HCT116 (cell line): ENCODE data around the gene CDCA4. TPM values are rescaled to one million over a fixed set of nuclear protein-coding genes. Genes with fewer than 3 reads are reported as not detected.

Source experiments
- ATAC-seq: fragments of 200-7000 bp; cut with Tn5 transposase; 2 replicates; pipeline ENCODE4 v1.9.1; 2020; ENCODE audit warnings: mild to moderate bottlenecking, moderate library complexity
- BruUV-seq: library from RNA; stranded (reverse); fragments of 400-500 nt; replicated peaks from 2 replicates; lab custom pipeline; 2021; lab: Mats Ljungman, UMichigan
- CTCF ChIA-PET: fragments of 300-600 bp; sonication (Branson Sonifier 250); formaldehyde crosslinking; loops from one replicate; lab custom pipeline; 2021; ENCODE audit warnings: antibody characterized with exemption; lab: Charles Lee
- POLR2A ChIA-PET: fragments of 300-600, 350-600 bp; sonication (Branson Sonifier 250); formaldehyde crosslinking; loops from one replicate; lab custom pipeline; 2021; ENCODE audit warnings: antibody characterized with exemption; lab: Charles Lee
- RAD21 ChIA-PET, 2 experiments: fragments of 300-600 bp; sonication (Branson Sonifier 250); formaldehyde crosslinking; loops; one replicate each; lab custom pipeline; 2023; ENCODE audit warnings: low total read pairs in 2 of 2; ENCODE audit not compliant: uncharacterized antibody in 2 of 2, unreplicated experiment in 2 of 2, low non-redundant PET in 1 of 2; lab: Charles Lee
- DNase-seq: peaks from one replicate; pipeline ENCODE4 v3.0.0-alpha.2; 2010; ENCODE audit warnings: low read depth, low spot score
- H2AFZ ChIP-seq: fragments of 200-600 bp; shearing (Covaris generic), sonication (generic); 2 replicates; pipeline ENCODE4 v1.6.1; 2017; ENCODE audit warnings: low read depth, mixed run types, mixed read lengths, antibody characterized with exemption, low read length; ENCODE audit not compliant: poor library complexity, severe bottlenecking
- H3K27ac ChIP-seq: 2 replicates; pipeline ENCODE4 v1.5.1; 2012; ENCODE audit warnings: low read depth, low read length
- H3K27me3 ChIP-seq: fragments of 200-600 bp; sonication (generic); 2 replicates; pipeline ENCODE4 v1.6.1; 2016; ENCODE audit warnings: mixed run types, low read length, mixed read lengths; ENCODE audit not compliant: insufficient read depth
- H3K36me3 ChIP-seq, 2 experiments: fragments of 200-500 bp in 1 of 2; fragments of 200-600 bp in 1 of 2; sonication (Bioruptor generic) in 1 of 2; sonication (generic) in 1 of 2; 2 replicates each; pipeline versions ENCODE4 v1.5.1 to v1.6.1; 2014 to 2016; ENCODE audit warnings: low read length in 2 of 2, inconsistent platforms in 1 of 2, mixed read lengths in 1 of 2, mixed run types in 1 of 2; ENCODE audit not compliant: insufficient read depth in 2 of 2, control insufficient read depth in 1 of 2
- H3K4me1 ChIP-seq, 2 experiments: fragments of 200-600 bp in 1 of 2; sonication (generic) in 1 of 2; 2 replicates each; pipeline versions ENCODE4 v1.5.1 to v1.6.1; 2012 to 2017; ENCODE audit warnings: low read length in 2 of 2, inconsistent platforms in 1 of 2, mild to moderate bottlenecking in 1 of 2, mixed read lengths in 1 of 2, mixed run types in 1 of 2, moderate library complexity in 1 of 2; ENCODE audit not compliant: insufficient read depth in 2 of 2, control insufficient read depth in 1 of 2
- H3K4me2 ChIP-seq: fragments of 200-600 bp; sonication (generic); 2 replicates; pipeline ENCODE4 v1.6.1; 2017; ENCODE audit warnings: mixed run types, low read length, mixed read lengths
- H3K4me3 ChIP-seq, 2 experiments: fragments of 200-600 bp in 1 of 2; sonication (generic) in 1 of 2; replicated peaks in 1 of 2; 2 replicates each; pipeline ENCODE4 v1.5.1; 2011 to 2016; ENCODE audit warnings: low read length in 2 of 2, control low read depth in 1 of 2, low read depth in 1 of 2, mild to moderate bottlenecking in 1 of 2, mixed read lengths in 1 of 2, mixed run types in 1 of 2
- H3K79me2 ChIP-seq: fragments of 200-600 bp; sonication (generic); 2 replicates; pipeline ENCODE4 v1.6.1; 2017; ENCODE audit warnings: mild to moderate bottlenecking, mixed run types, low read length, moderate library complexity, mixed read lengths; ENCODE audit not compliant: insufficient read depth
- H3K9ac ChIP-seq: fragments of 200-600 bp; sonication (generic); 2 replicates; pipeline ENCODE4 v1.6.1; 2016; ENCODE audit warnings: low read length, mixed read lengths
- H3K9me2 ChIP-seq: fragments of 200-600 bp; sonication (generic), shearing (Covaris generic); 2 replicates; pipeline ENCODE4 v1.6.1; 2017; ENCODE audit warnings: mixed run types, mild to moderate bottlenecking, moderate library complexity; ENCODE audit not compliant: insufficient read depth
- H3K9me3 ChIP-seq, 2 experiments: fragments of 200-500 bp in 1 of 2; fragments of 200-600 bp in 1 of 2; sonication (Bioruptor generic) in 1 of 2; sonication (generic) in 1 of 2; 2 replicates each; pipeline ENCODE4 v1.6.1; 2014 to 2017; ENCODE audit warnings: low read length in 2 of 2, mixed read lengths in 2 of 2, inconsistent platforms in 1 of 2, low read depth in 1 of 2, mild to moderate bottlenecking in 1 of 2, mixed run types in 1 of 2, moderate library complexity in 1 of 2; ENCODE audit not compliant: control insufficient read depth in 1 of 2, insufficient read depth in 1 of 2
- H4K20me1 ChIP-seq: fragments of 200-600 bp; sonication (generic), shearing (Covaris generic); 2 replicates; pipeline ENCODE4 v1.6.1; 2017; ENCODE audit warnings: mixed run types, mild to moderate bottlenecking, moderate library complexity; ENCODE audit not compliant: insufficient read depth
- ATF3 ChIP-seq: IDR thresholded peaks from 2 replicates; pipeline ENCODE4 v1.6.1; 2012
- ELF1 ChIP-seq: IDR thresholded peaks from 2 replicates; pipeline ENCODE4 v1.6.1; 2012; ENCODE audit warnings: low read depth, borderline replicate concordance
- EZH2phosphoT487 ChIP-seq: fragments of 200-600 bp; IDR thresholded peaks from 2 replicates; pipeline ENCODE4 v1.6.1; 2018; ENCODE audit warnings: antibody characterized with exemption, borderline replicate concordance
- JUND ChIP-seq: IDR thresholded peaks from 2 replicates; pipeline ENCODE4 v1.6.1; 2012
- POLR2A ChIP-seq: IDR thresholded peaks from 2 replicates; pipeline ENCODE4 v1.7.0; 2011; ENCODE audit warnings: borderline replicate concordance; ENCODE audit not compliant: insufficient read depth, insufficient read length; ENCODE audit errors: extremely low read depth
- SIN3A ChIP-seq: IDR thresholded peaks from 2 replicates; pipeline ENCODE4 v1.6.1; 2012; ENCODE audit warnings: low read depth
- SRF ChIP-seq: IDR thresholded peaks from 2 replicates; pipeline ENCODE4 v1.6.1; 2012; ENCODE audit warnings: low read depth
- ZFX ChIP-seq: fragments of 450-650 bp; IDR thresholded peaks from 2 replicates; pipeline ENCODE4 v1.6.1; 2017
- intact Hi-C: fragments of 100-400 bp; cut with micrococcal nuclease; formaldehyde crosslinking; loops from 2 replicates; pipeline ENCODE4 v1.10.0; 2022
- total RNA-seq: library from RNA; stranded (reverse); gene quantifications from one replicate; pipeline ENCODE4 v1.2.1, GENCODE V29; 2021; ENCODE audit not compliant: unreplicated experiment
- TF ChIP-seq, protein P1 (sequence below), 3 experiments: fragments of 200-600 bp in 1 of 3; sonication (generic) in 1 of 3; IDR thresholded peaks in 2 of 3; conservative IDR thresholded peaks in 1 of 3; 2 replicates each; pipeline ENCODE4 v1.5.1; 2012 to 2017; ENCODE audit warnings: low read depth in 2 of 3, low read length in 2 of 3, antibody characterized with exemption in 1 of 3, borderline replicate concordance in 1 of 3, control low read depth in 1 of 3, mild to moderate bottlenecking in 1 of 3, mixed read lengths in 1 of 3, mixed run types in 1 of 3, moderate library complexity in 1 of 3; ENCODE audit not compliant: insufficient read depth in 1 of 3
- TF ChIP-seq, protein P2 (sequence below): IDR thresholded peaks from 2 replicates; pipeline ENCODE4 v1.6.1; 2012; ENCODE audit warnings: low read depth
- TF ChIP-seq, protein P3 (sequence below): IDR thresholded peaks from 2 replicates; pipeline ENCODE4 v1.6.1; 2011; ENCODE audit warnings: mild to moderate bottlenecking, low read length, moderate library complexity; ENCODE audit not compliant: insufficient replicate concordance; ENCODE audit errors: extremely low read depth

The CDCA4 gene
- total RNA-seq, 1 experiment from 2014 or later, result 62.4 TPM

DNA sequence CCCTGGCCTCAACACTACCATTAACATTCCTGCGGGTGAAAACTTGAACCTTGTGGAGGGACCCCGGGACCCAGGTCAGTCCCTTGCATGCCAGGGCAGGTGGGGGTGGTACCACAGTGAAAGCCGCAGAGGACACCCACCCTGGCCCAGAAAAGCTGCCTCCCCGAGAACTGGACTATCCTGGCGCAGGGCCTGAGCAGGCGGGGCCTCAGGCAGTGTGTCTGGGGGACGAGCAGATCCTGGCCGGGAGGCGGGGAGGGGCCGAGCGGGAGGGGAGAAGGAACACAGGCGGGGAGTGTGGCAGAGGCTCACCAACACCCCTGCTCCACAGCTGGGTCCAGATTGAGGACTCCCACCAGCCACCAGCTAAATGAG lies 52.7 kb downstream of the CDCA4 start (continued):
- TF ChIP-seq, protein P1, sequence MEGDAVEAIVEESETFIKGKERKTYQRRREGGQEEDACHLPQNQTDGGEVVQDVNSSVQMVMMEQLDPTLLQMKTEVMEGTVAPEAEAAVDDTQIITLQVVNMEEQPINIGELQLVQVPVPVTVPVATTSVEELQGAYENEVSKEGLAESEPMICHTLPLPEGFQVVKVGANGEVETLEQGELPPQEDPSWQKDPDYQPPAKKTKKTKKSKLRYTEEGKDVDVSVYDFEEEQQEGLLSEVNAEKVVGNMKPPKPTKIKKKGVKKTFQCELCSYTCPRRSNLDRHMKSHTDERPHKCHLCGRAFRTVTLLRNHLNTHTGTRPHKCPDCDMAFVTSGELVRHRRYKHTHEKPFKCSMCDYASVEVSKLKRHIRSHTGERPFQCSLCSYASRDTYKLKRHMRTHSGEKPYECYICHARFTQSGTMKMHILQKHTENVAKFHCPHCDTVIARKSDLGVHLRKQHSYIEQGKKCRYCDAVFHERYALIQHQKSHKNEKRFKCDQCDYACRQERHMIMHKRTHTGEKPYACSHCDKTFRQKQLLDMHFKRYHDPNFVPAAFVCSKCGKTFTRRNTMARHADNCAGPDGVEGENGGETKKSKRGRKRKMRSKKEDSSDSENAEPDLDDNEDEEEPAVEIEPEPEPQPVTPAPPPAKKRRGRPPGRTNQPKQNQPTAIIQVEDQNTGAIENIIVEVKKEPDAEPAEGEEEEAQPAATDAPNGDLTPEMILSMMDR (IDR thresholded peaks at IDR 0.05 in 2 of 3, conservative IDR thresholded peaks at IDR 0.05 in 1 of 3; ENCODE audit: borderline replicate concordance in 1 of 3, insufficient read depth in 1 of 3, low read depth in 2 of 3, low read length in 2 of 3), result no peak
- TF ChIP-seq, protein P2, sequence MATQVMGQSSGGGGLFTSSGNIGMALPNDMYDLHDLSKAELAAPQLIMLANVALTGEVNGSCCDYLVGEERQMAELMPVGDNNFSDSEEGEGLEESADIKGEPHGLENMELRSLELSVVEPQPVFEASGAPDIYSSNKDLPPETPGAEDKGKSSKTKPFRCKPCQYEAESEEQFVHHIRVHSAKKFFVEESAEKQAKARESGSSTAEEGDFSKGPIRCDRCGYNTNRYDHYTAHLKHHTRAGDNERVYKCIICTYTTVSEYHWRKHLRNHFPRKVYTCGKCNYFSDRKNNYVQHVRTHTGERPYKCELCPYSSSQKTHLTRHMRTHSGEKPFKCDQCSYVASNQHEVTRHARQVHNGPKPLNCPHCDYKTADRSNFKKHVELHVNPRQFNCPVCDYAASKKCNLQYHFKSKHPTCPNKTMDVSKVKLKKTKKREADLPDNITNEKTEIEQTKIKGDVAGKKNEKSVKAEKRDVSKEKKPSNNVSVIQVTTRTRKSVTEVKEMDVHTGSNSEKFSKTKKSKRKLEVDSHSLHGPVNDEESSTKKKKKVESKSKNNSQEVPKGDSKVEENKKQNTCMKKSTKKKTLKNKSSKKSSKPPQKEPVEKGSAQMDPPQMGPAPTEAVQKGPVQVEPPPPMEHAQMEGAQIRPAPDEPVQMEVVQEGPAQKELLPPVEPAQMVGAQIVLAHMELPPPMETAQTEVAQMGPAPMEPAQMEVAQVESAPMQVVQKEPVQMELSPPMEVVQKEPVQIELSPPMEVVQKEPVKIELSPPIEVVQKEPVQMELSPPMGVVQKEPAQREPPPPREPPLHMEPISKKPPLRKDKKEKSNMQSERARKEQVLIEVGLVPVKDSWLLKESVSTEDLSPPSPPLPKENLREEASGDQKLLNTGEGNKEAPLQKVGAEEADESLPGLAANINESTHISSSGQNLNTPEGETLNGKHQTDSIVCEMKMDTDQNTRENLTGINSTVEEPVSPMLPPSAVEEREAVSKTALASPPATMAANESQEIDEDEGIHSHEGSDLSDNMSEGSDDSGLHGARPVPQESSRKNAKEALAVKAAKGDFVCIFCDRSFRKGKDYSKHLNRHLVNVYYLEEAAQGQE, result no peak
- TF ChIP-seq SRF, result no peak
- TF ChIP-seq POLR2A, result no peak
- no peak for TF ChIP-seq EZH2phosphoT487

- BruUV-seq, result no TSS peak
- no peaks in the 10 kb centered on the region for H3K27me3 ChIP-seq
- POLR2A ChIA-PET, result no interaction called here
- no peaks in the 10 kb centered on the region for H3K9me3 ChIP-seq
- H3K36me3 ChIP-seq, result no peaks in the 10 kb centered on the region; a peak in 1 of 4 replicates
- peak overlapping the region; percentile 98 for H3K27ac ChIP-seq
- H2AFZ ChIP-seq, result no peak overlapping the region
- CTCF ChIA-PET, result interaction anchor here (1.1 to 1.3 kb wide), 2 partner anchors 69 to 78 kb away, joined by 3 read pairs; no protein-coding TSS in a partner anchor
- H3K4me2 ChIP-seq, result peak overlapping the region; percentile 90
- peak; percentile 34 for ATAC-seq
- peak overlapping the region; percentile 80 for H3K9ac ChIP-seq
- TF ChIP-seq SIN3A (no peak), JUND (no peak), ELF1 (no peak), ZFX (0 out of 2 replicates have a peak, but pooled peaks have one; percentile 22), ATF3 (no peak)
- TF ChIP-seq, protein P3, sequence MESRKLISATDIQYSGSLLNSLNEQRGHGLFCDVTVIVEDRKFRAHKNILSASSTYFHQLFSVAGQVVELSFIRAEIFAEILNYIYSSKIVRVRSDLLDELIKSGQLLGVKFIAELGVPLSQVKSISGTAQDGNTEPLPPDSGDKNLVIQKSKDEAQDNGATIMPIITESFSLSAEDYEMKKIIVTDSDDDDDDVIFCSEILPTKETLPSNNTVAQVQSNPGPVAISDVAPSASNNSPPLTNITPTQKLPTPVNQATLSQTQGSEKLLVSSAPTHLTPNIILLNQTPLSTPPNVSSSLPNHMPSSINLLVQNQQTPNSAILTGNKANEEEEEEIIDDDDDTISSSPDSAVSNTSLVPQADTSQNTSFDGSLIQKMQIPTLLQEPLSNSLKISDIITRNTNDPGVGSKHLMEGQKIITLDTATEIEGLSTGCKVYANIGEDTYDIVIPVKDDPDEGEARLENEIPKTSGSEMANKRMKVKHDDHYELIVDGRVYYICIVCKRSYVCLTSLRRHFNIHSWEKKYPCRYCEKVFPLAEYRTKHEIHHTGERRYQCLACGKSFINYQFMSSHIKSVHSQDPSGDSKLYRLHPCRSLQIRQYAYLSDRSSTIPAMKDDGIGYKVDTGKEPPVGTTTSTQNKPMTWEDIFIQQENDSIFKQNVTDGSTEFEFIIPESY, result no peak
- TF ChIP-seq, all 23 proteins: peak for 1
- no peaks in the 10 kb centered on the region for H3K79me2 ChIP-seq
- no peaks in the 10 kb centered on the region for H4K20me1 ChIP-seq
- intact Hi-C loops, result no loop called here
- no peaks in the 10 kb centered on the region for H3K9me2 ChIP-seq
- DNase-seq, result no peak
- H3K4me1 ChIP-seq, result peaks cover 50 to 62% of the 10 kb centered on the region in 2 experiments
- H3K4me3 ChIP-seq, result peak overlapping the region; percentile 42 to 56
- RAD21 ChIA-PET, result no interaction called here
Measured at GRCh38 chr14:104967386-104968152, 53.3 kb downstream of the CDCA4 start.
